Body of pancreas (tissue), 4 donors: Measurements from ENCODE around the gene GRAMD4.

Source experiments
- CTCF ChIP-seq, 7 experiments: fragments of 450-650 bp in 4 of 7; fragments of 200-600 bp in 3 of 7; sonication (generic) in 3 of 7; IDR thresholded peaks; one replicate each; pipeline ENCODE4 v1.5.1; 2016 to 2019; ENCODE audit warnings: antibody characterized with exemption in 7 of 7
- POLR2A ChIP-seq, 3 donors: fragments of 450-650 bp; IDR thresholded peaks; one replicate each; pipeline ENCODE4 v1.6.1; 2016; ENCODE audit warnings: antibody characterized with exemption in 3 of 3, mild to moderate bottlenecking in 2 of 3

GRCh38 chr22:46635756-46636155 lies 15.6 kb downstream of the GRAMD4 start:
- TF ChIP-seq CTCF (IDR thresholded peaks at IDR 0.05) (peak in 1 of 7 experiments; percentile 13), POLR2A (IDR thresholded peaks at IDR 0.05) (no peak)
